ENCODE measurements around the gene ZNF726.
"Not testable (repeated sequence)": the region's sequence is repeated elsewhere in the genome, so short reads cannot be mapped to it uniquely, and the experiment has no call there.

ZNF726 gene

DNA sequence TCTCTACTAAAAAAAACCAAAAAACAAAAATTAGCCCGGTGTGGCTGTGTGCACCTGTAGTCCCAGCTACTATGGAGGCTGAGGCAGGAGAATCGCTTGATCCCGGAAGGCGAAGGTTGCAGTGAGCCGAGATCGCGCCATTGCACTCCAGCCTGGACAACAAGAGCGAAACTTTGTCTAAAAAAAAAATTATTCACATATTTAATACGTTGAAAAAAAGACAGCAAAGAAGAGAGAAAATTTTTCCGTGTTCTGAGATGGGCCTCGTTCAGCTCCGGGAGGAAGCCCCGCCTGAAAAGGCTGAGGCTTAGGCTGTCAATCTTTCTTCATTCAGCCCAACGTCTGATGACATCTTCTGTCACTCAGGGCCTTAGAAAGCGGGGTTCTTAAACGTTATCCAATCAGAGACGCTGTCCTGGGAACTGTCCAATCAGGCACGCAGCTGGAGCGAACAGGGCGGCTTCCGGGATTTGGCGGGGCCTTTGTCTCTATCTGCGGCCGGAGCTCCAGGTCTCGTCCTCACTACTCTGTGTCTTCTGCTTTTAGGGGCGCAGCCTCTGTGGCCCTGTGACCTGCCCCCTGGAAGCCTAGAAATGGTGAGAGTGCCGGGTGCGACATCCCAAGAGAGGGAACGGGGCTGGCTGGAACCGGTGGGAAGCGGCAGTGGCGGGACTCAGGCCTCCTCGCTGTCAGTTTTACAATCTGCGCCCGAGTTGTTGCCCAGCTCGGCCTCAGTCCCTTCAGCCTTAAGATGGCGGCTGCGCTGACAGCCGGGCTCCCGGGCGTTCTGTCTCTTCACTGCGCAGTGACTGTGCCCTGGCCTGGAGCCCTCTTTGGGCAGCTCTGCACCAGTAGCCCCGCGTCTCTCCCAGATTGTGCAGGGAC is at the start of gene ZNF726:
TSS of gene ZNF726 (plus strand) at position 485 of the 885 bp plus-strand sequence. CDS start at position 594, 109 bp downstream.
- peak; percentile 96 for DNase-seq (ENCODE audit: low spot score)

DNA sequence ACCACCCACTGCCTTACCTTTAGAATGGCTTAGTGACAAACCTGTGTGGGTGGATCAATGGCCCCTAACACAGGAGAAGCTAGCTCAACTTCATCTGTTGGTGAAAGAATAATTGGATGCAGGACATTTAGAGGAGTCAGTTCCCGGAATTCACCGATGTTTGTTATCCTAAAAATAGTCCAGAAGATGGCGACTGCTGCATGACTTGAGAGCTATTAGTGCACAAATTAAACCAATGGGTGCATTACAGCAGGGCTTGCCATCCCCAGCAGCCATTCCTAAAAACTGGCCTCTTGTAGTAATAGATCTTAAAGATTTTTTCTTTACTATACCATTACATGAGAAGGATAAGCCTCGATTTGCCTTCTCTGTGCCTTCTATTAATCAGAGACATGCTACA is 46.8 kb upstream of the ZNF726 start:
- DNase-seq (ENCODE audit: low spot score) = no peak

DNA sequence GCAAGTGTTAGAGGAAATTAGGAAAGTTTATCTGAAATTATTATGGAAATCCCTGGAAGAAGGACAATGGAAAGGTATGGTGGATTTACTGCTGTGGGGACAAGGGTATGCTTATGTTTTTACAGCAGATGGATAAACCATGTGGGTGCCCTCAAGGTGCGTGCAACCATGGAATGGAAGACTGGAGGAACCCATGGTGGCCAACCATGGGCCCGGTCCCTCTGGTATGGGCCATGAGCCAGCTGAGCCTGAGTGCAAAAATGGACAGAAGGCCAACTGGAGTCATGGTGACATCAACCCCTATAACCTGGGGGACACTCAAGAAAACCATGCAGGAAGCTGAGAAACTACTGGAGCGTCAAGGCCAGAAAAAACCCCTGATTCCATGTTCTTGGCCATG is 46.1 kb upstream of the ZNF726 start:
- no peak for DNase-seq (ENCODE audit: low spot score)

DNA sequence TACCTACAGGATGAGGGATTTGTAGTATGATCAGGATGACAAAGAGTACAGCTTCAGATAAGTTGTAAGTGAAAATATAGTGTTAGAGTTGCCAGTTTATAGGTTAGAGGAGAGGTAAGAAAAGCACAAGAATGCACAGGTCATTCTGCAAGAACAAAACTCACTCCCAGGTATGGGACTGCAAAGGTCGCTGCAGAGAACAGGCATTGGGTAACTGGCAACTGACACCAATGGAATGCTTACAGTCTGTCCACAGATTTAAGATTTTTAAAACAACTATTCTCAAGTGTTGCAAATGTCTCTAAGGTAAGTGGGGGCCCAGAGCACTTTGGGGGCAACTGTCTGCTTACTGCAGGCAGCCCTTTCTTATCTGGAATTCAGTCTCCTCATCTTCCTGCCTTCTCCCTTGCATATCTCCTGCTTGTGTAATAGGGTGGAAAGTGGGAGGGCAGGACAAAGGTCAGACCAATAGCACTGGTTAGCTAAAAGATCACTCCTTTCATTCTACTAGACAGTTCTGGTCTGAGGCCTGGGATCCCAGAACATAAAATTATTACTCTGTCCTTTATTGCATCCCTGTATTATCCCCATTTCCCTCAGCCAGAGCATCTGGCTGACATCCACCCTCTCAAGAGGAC is 42.3 kb upstream of the ZNF726 start:
- no peak for DNase-seq (ENCODE audit: low spot score)

DNA sequence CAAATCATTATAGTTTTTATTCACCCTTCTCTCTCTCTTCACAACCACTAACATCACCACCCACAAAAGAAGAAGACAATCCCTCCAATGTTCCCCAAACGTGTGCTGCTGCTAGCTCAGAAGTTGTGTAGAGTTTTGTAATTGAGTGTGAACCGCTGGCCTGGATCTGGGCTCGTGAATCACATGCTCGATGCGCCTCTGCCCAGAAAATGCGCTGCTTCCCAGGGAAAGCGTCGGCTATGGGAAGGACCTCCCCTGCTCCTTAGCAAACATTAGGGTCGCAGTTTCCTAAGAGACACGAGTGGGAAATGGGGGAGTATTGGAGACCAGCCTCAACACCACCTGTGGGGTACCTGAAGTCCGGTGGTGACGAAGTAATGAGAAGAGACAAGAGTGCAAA is 38.4 kb upstream of the ZNF726 start:
- no peak for DNase-seq (ENCODE audit: low spot score)

DNA sequence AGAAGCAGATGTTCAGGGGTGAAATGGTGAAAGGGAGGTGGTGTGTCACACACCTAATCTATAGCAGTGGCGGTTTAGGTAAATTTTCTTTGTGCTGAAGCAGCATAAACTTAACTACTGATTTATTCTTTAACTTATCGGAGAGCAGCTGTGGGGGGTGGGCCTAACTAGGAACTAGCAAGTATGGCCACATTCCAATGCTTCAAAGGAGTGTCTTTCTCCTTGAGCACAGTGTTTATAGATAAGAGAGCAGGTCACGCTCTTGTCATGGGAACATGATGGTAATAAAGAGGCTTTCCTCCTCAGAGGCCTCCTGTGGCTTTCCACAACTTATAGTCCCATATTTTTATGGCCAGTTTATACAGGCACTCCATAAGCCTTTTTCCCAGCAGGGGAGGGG is 37.9 kb upstream of the ZNF726 start:
- DNase-seq (ENCODE audit: low spot score) = not testable (repeated sequence)

DNA sequence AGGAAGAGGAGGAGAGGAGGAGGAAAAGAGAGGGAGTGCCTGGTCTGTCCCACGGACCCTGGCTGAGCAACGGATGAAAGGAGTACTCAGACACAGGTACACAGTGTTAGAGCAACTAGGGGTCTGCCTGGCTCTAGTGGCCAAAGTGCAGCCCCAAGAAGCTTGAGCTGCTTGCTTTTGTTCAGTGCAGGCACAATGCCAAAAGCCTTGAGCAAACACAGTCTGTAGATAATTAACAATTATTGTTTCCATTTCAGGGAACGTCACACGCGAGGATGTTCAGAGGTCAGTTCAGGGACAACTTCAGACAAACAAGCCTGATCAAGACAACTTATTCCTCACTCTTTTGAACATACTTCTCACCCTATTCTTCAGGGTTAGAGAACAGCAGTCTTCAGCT is 32.2 kb upstream of the ZNF726 start:
- no peak for DNase-seq (ENCODE audit: low spot score)

DNA sequence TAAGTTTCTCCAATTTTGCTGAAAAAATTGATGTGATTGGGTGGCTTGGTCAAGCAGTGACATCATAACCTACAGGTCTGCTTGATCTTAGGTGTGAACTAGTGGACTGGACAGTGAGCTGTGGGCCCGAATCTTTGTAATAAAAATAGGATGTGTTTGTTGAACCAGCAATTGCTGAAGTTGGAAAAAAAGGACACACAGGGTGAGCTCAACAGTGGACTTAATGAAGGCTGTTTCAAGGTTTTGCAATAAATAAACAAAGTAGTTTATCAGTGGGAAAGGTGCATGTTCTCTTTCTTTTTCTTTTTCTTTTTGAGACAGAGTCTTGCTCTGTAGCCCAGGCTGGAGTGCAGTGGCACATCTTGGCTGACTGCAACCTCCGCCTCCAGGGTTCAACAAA is 30.3 kb upstream of the ZNF726 start:
- no peak for DNase-seq (ENCODE audit: low spot score)

DNA sequence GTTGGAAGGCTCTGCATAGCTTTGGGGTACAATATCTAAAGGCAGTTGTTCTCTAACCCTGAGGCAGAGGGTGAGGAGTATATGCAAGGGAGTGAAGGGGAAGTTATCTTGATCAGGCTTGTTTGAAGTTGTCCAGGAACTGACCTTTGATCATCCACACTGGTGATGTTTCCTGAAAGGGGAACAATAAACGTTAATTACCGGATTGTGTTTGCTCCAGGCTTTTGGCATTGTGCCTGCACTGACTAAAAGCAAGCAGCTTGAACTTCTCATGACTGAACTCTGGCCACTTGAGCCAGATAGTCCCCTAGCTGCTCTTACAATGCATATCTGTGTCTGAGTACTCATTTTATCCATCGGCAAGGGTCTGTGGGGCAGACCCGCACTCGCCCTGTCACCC is 27.0 kb upstream of the ZNF726 start:
- DNase-seq (ENCODE audit: low spot score) = no peak

DNA sequence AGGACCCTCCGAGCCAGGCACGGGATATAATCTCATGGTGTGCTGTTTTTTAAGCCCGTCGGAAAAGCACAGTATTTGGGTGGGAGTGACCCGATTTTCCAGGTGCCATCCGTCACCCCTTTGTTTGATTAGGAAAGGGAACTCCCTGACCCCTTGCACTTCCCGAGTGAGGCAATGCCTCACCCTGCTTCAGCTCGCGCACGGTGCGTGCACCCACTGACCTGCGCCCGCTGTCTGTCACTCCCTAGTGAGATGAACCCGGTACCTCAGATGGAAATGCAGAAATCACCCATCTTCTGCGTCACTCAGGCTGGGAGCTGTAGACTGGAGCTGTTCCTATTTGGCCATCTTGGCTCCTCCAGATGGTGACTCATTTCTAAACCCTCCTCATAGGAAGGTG is 18.6 kb upstream of the ZNF726 start:
- not testable (repeated sequence) for DNase-seq (ENCODE audit: low spot score)

DNA sequence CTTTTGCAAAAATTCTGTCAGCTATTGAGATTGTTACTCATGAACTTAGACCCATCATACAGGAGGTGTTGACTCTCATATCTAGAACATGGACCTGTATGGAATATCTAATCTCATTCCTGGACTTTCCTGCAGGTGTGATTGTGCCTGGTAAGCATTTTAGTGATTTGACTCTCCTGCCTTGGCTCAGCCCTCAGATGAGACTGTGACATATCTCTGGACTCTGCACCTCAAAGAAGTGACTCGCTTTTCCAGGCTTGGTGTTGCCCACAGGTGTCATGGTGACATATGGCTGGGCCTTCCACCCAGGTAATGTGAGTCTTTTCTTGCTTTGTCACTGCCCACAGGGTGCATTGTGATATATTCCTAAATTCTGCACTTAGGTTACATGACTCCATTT is 17.8 kb upstream of the ZNF726 start:
- DNase-seq (ENCODE audit: low spot score) = no peak

DNA sequence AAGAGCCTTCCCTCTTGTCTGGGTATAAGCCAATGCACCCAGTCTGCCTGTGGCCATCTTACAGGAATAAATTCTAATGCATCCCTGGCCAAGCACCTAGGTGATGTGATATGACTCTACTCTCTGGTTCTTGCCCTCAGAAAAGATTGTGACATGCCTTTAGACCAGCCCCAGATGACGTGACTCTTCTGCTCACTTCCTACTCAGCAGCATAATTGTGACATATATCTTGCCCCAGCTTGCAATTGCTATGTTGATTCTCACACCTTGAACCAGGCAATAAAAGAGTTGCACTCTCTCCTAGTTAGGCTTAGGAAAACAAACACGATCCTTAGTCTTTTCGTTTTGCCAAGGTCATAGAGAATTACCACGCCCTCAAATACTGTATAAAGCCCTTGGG is 13.3 kb upstream of the ZNF726 start:
- no peak for DNase-seq (ENCODE audit: low spot score)

DNA sequence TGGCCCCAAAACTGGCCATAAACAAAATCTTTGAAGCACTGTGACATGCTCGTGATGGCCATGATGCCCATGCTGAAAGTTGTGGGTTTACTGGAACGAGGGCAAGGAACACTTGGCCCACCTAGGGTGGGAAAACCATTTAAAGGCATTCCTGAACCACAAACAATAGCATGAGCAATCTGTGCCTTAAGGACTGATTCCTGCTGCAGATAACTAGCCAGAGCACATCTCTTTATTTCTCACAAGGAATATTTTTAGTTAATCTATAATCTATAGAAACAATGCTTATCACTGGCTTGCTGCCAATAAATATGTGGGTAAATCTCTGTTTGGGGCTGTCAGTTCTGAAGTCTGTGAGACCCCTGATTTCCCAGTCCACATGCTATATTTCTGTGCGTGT is 10.3 kb upstream of the ZNF726 start:
- no peak for DNase-seq (ENCODE audit: low spot score)

DNA sequence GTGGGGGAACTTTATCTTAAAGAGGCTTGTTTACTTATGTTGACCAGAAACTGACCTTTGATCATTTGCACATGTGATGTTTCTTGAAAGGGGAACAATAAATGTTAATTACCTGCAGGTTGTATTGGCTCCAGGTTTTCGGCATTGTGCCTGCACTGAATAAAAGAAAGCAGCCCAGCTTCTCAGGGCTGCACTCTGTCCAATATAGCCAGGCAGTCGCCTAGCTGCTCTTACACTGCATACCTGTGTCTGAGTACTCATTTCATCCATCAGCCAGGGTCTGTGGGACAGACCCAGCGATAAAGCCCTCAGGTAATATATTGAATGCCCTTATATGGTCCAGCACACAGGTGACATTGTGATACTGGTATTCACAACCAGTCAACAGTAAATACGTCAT is 8.9 kb upstream of the ZNF726 start:
- DNase-seq (ENCODE audit: low spot score) = no peak

DNA sequence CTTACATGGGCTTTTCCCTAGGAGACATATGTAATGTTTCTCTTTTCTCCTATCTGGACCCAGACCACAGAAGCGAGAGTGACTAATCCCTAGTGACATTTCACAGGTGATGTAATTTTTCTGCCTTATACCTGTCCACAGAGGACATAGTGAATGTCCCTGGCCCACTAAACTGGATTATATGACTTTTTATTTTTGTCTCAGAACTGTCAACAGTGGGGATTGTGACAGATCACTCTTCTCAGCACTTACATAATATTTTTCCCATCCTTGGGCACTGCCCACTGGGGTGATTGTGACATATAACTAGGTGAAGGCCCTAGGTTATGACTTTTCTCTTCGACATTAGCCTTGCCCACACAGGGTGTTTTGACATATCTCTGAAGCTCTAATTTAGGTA is 7.9 kb upstream of the ZNF726 start:
- DNase-seq (ENCODE audit: low spot score) = no peak

DNA sequence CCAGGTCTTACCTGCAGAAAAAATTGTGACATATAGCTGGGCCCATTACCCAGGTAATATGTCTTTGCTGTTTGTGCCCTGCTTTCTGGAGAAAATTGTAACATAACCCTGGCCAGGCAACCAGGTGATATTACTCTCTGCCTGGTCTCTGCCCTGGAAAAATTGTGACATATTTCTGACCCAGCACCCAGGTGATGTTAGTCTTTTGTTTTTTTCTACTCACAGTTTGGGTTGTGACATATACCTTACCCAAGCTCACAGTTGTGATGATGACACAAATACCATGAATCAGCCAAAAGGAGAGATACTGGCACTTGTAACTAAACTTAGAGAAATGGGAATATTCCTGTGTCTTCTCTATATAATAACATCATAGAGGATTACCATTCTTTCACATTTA is 6.5 kb upstream of the ZNF726 start:
- DNase-seq (ENCODE audit: low spot score) = no peak

DNA sequence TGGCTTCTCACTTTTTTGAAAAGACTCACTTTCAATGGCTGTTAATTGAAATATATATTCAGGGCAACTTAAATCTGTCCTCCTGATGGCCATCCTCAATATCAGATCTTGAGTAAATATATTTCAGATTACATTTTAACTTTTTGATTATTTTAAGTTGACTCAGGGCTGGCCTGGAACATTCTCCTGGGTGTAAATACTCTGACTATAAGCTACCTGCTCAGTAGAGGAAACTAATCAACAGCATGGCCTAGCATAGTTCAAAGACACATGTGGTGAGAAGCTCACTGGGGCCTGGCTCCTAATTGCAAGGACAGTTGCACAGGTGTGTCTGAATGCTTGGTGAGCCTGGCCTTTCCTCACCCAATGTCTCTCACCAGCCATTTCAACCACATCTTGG is 5.5 kb upstream of the ZNF726 start:
- no peak for DNase-seq (ENCODE audit: low spot score)

DNA sequence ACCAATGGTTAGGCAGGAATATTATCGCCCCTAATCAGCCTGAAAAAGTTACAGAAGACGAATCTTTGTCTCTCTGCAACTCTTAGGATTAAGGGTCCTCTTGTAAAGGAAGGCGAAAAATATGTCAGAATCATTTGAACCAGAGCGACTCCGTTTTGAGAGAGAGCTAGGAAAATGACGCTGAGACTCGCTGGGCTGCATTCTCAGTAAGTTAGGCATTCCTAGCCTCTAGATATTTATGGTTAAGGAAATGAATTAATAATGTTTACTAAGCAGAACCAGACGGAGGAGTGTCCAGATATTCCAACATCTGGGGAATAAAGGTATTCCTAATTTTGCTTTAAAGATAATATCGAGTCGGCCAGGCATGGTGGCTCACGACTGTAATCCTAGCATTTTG is 755 bp upstream of the ZNF726 start:
- DNase-seq (ENCODE audit: low spot score) = no peak

DNA sequence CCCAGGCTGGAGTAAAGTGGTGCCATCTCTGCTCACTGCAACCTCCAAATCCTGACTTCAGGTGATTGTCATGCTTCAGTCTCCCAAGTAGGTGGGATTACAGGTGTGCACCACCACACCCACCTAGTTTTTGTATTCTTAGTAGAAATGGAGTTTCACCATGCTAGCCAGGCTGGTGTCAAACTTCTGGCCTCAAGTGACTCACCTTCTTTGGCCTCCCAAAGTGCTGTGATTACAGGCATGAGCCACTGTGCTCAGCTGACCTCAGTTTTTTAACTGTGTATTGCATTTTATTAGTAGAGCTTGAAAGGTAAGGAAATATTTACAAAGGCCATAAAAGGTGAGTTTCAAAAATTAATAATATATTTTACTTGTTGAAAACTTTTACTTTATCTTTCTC is 2.3 kb downstream of the ZNF726 start:
- no peak for DNase-seq (ENCODE audit: low spot score)

DNA sequence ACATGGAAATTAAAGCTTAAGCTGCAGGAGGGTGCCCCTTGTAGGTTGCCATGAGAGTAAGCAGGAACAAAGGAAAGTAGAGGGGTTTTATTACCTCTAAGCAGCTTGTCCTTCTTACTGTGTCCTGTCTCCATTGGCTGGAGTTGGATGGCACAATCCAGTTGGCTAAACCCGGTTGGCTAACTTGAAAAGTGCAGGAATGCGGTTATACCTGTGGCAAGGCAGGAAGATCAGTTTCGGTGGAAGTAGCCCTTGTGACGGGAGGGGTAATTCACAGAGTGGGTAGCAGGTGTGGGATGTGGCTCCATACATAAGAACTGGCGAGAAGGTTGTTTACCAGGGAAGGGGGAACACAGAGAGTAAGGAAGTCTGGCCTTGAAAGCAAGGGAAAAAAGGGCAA is 3.2 kb downstream of the ZNF726 start:
- no peak for DNase-seq (ENCODE audit: low spot score)

DNA sequence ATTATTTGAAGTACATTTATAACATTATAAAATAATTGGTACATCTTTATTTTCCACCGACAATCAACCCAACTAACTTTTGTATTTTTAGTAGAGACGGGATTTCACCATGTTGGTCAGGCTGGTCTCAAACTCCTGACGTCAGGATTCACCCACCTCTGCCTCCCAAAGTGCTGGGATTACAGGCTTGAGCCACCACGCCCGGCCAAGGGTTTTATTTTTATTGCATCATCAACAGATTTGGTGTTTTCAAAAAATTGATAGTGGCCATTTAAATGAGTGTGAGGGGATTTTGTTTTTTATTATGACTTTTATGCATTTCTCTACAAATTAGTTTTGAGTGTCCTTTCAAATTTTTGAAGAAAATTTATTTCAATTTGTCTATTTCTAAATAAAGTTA is 10.6 kb downstream of the ZNF726 start:
- no peak for DNase-seq (ENCODE audit: low spot score)

DNA sequence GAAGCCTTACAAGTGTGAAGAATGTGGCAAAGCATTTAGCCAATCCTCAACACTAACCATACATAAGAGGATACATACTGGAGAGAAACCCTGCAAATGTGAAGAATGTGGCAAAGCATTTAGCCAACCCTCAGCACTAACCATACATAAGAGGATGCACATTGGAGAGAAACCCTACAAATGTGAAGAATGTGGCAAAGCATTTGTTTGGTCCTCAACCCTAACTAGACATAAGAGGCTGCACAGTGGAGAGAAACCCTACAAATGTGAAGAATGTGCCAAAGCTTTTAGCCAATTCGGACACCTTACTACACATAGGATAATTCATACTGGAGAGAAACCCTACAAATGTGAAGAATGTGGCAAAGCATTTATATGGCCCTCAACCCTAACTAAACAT is 18.2 kb downstream of the ZNF726 start:
- no peak for DNase-seq (ENCODE audit: low spot score)

DNA sequence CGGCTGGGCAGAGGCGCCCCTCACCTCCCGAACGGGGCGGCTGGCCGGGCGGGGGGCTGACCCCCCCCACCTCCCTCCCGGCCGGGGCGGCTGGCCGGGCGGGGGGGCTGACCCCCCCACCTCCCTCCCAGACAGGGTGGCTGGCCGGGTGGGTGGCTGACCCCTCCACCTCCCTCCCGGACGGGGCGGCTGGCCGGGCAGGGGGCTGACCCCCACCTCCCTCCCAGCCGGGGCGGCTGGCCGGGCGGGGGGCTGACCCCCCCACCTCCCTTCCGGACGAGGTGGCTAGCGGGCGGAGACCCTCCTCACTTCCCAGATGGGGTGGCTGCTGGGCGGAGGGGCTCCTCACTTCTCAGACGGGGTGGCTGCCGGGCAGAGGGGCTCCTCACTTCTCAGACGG is 22.3 kb downstream of the ZNF726 start:
- DNase-seq (ENCODE audit: low spot score) = not testable (repeated sequence)

DNA sequence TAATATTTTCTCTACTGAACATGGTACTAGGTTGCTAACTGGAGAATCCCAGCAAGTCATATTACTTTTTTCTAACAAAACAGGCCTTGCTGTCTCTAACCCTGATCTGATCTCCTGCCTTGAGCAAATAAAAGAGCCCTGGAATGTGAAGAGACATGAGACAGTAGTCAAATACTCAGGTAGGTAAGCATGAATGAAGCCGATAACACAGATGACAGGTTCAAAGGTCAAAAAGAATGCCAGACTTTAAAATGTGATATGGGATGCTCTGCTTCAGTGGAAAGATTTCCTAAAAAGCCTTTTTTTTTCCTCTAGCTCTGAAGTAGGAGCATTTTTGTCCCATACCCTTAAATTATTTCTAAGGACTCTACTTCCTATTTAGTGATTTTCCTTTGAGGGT is 28.7 kb downstream of the ZNF726 start:
- DNase-seq (ENCODE audit: low spot score) = no peak

All from cerebellar cortex (tissue), 1 donor.